H9 (cell line): Measurements from ENCODE around the gene DOCK1. TPM values are rescaled to one million over a fixed set of nuclear protein-coding genes. Genes with fewer than 3 reads are reported as not detected.

Experiments used
- DNase-seq: peaks from one replicate; pipeline ENCODE4 v3.0.0-alpha.2; 2017
- H2AFZ ChIP-seq: one replicate; pipeline ENCODE4 v1.6.1; 2013; ENCODE audit warnings: mild to moderate bottlenecking, low read length, control low read depth, moderate library complexity
- H2AK5ac ChIP-seq: 2 replicates; pipeline ENCODE4 v1.6.1; 2013; ENCODE audit warnings: low read length, control low read depth, mixed read lengths; ENCODE audit not compliant: insufficient read length
- H2BK120ac ChIP-seq: one replicate; pipeline ENCODE4 v1.6.1; 2013; ENCODE audit warnings: low read depth, mild to moderate bottlenecking, low read length, control low read depth, inconsistent platforms; ENCODE audit not compliant: poor library complexity, severe bottlenecking
- H2BK12ac ChIP-seq: 2 replicates; pipeline ENCODE4 v1.6.1; 2013; ENCODE audit warnings: low read length, control low read depth, mixed read lengths, low read depth; ENCODE audit not compliant: insufficient read length
- H2BK15ac ChIP-seq: 2 replicates; pipeline ENCODE4 v1.6.1; 2013; ENCODE audit warnings: low read depth, low read length, control low read depth
- H2BK20ac ChIP-seq: one replicate; pipeline ENCODE4 v1.6.1; 2013; ENCODE audit warnings: low read depth, mild to moderate bottlenecking, low read length, control low read depth, inconsistent platforms; ENCODE audit not compliant: poor library complexity, severe bottlenecking
- H2BK5ac ChIP-seq: 2 replicates; pipeline ENCODE4 v1.6.1; 2013; ENCODE audit warnings: low read length, control low read depth, mixed read lengths; ENCODE audit not compliant: insufficient read length
- H3K14ac ChIP-seq: 2 replicates; pipeline ENCODE4 v1.6.1; 2013; ENCODE audit warnings: low read length, control low read depth; ENCODE audit not compliant: insufficient read depth
- H3K18ac ChIP-seq: 2 replicates; pipeline ENCODE4 v1.6.1; 2013; ENCODE audit warnings: low read depth, mild to moderate bottlenecking, mixed read lengths, low read length, control low read depth; ENCODE audit not compliant: insufficient read length
- H3K23ac ChIP-seq: 2 replicates; pipeline ENCODE4 v1.6.1; 2013; ENCODE audit warnings: low read length, control low read depth, mixed read lengths, low read depth; ENCODE audit not compliant: insufficient read length
- H3K23me2 ChIP-seq: 2 replicates; pipeline ENCODE4 v1.6.1; 2013; ENCODE audit warnings: low read depth, mild to moderate bottlenecking, mixed read lengths, low read length, control low read depth; ENCODE audit not compliant: insufficient read length, poor library complexity, severe bottlenecking
- H3K27ac ChIP-seq: 2 replicates; pipeline ENCODE4 v1.5.1; 2013; ENCODE audit warnings: low read length, control low read depth, mixed read lengths, low read depth; ENCODE audit not compliant: insufficient read length
- H3K27me3 ChIP-seq: 2 replicates; pipeline ENCODE4 v1.6.1; 2013; ENCODE audit warnings: low read length, control low read depth, inconsistent platforms; ENCODE audit not compliant: insufficient read depth
- H3K4ac ChIP-seq: 2 replicates; pipeline ENCODE4 v1.6.1; 2013; ENCODE audit warnings: low read depth, mild to moderate bottlenecking, control low read depth, inconsistent platforms, low read length, moderate library complexity
- H3K4me1 ChIP-seq: 2 replicates; pipeline ENCODE4 v1.6.1; 2013; ENCODE audit warnings: low read length, control low read depth, inconsistent platforms; ENCODE audit not compliant: insufficient read depth
- H3K4me2 ChIP-seq: 2 replicates; pipeline ENCODE4 v1.6.1; 2013; ENCODE audit warnings: low read length, control low read depth, mixed read lengths; ENCODE audit not compliant: insufficient read length, insufficient read depth
- H3K56ac ChIP-seq: 2 replicates; pipeline ENCODE4 v1.6.1; 2013; ENCODE audit warnings: low read depth, mild to moderate bottlenecking, mixed read lengths, low read length, control low read depth; ENCODE audit not compliant: insufficient read length
- H3K79me1 ChIP-seq: 2 replicates; pipeline ENCODE4 v1.6.1; 2013; ENCODE audit warnings: low read depth, mild to moderate bottlenecking, moderate library complexity, low read length, control low read depth, inconsistent platforms; ENCODE audit not compliant: insufficient read depth, poor library complexity, severe bottlenecking
- H3K79me2 ChIP-seq: 2 replicates; pipeline ENCODE4 v1.6.1; 2013; ENCODE audit warnings: low read length, control low read depth, inconsistent platforms; ENCODE audit not compliant: insufficient read depth
- H3K9ac ChIP-seq: 2 replicates; pipeline ENCODE4 v1.6.1; 2013; ENCODE audit warnings: low read length, control low read depth, mixed read lengths; ENCODE audit not compliant: insufficient read length; ENCODE audit errors: extremely low read depth
- H3K9me3 ChIP-seq: one replicate; pipeline ENCODE4 v1.6.1; 2013; ENCODE audit warnings: low read depth, low read length, inconsistent platforms; ENCODE audit not compliant: control insufficient read depth
- H3T11ph ChIP-seq: one replicate; pipeline ENCODE4 v1.6.1; 2013; ENCODE audit warnings: mild to moderate bottlenecking, low read length, control low read depth, inconsistent platforms
- H4K20me1 ChIP-seq: one replicate; pipeline ENCODE4 v1.6.1; 2013; ENCODE audit not compliant: control insufficient read depth, insufficient read length, insufficient read depth
- H4K5ac ChIP-seq: 2 replicates; pipeline ENCODE4 v1.6.1; 2013; ENCODE audit warnings: low read depth, mild to moderate bottlenecking, mixed read lengths, low read length, control low read depth; ENCODE audit not compliant: insufficient read length
- H4K8ac ChIP-seq: replicated peaks from 2 replicates; pipeline ENCODE4 v1.6.1; 2013; ENCODE audit warnings: low read length, control low read depth, mixed read lengths, low read depth; ENCODE audit not compliant: insufficient read length
- H4K91ac ChIP-seq: 2 replicates; pipeline ENCODE4 v1.6.1; 2013; ENCODE audit warnings: low read depth, mild to moderate bottlenecking, moderate library complexity, mixed read lengths, low read length, control low read depth; ENCODE audit not compliant: insufficient read length
- H3K27ac Mint-ChIP-seq, 3 experiments: 2 replicates in 2 of 3; 3 replicates in 1 of 3; pipeline ENCODE4 v1.8.0; 2020 to 2021; ENCODE audit warnings: mixed read lengths in 3 of 3, mild to moderate bottlenecking in 1 of 3, moderate library complexity in 1 of 3
- H3K27me3 Mint-ChIP-seq: 2 replicates; pipeline ENCODE4 v1.8.0; 2021; ENCODE audit warnings: low read depth, mild to moderate bottlenecking, moderate library complexity, mixed read lengths
- H3K36me3 Mint-ChIP-seq, 3 experiments: 2 replicates in 2 of 3; 3 replicates in 1 of 3; pipeline ENCODE4 v1.8.0; 2020 to 2021; ENCODE audit warnings: low read depth in 3 of 3, mixed read lengths in 3 of 3; ENCODE audit not compliant: insufficient read depth in 1 of 3
- H3K4me1 Mint-ChIP-seq, 2 experiments: 2 replicates each; pipeline ENCODE4 v1.8.0; 2020; ENCODE audit warnings: mixed read lengths in 2 of 2
- H3K4me3 Mint-ChIP-seq, 2 experiments: 2 replicates in 1 of 2; 3 replicates in 1 of 2; pipeline ENCODE4 v1.8.0; 2020 to 2021; ENCODE audit warnings: mild to moderate bottlenecking in 2 of 2, mixed read lengths in 2 of 2, moderate library complexity in 1 of 2
- H3K9me3 Mint-ChIP-seq, 2 experiments: 2 replicates in 1 of 2; 3 replicates in 1 of 2; pipeline ENCODE4 v1.8.0; 2020; ENCODE audit warnings: mild to moderate bottlenecking in 2 of 2, mixed read lengths in 2 of 2, moderate library complexity in 1 of 2
- WGBS: extraction: QIAGEN DNeasy Blood & Tissue Kit; methylation state at CpG from one replicate; pipeline ENCODE4 v1.1.7; 2013; ENCODE audit warnings: missing lambda C conversion rate, low lambda C conversion rate, mixed read lengths; ENCODE audit not compliant: insufficient read length; ENCODE audit errors: extremely low coverage; 5-methylcytosine and 5-hydroxymethylcytosine counted together
- total RNA-seq: library from RNA; stranded (reverse); gene quantifications from 2 replicates; pipeline ENCODE4 v1.2.1, GENCODE V29; 2021
- TF ChIP-seq, protein P1 (sequence below): fragments of 200-600 bp; sonication (generic); conservative IDR thresholded peaks from 3 replicates; pipeline ENCODE4 v1.8.0; 2021; ENCODE audit warnings: antibody characterized with exemption, mild to moderate bottlenecking

The DOCK1 gene
- total RNA-seq, 1 experiment from 2014 or later = 57.0 TPM

DNA sequence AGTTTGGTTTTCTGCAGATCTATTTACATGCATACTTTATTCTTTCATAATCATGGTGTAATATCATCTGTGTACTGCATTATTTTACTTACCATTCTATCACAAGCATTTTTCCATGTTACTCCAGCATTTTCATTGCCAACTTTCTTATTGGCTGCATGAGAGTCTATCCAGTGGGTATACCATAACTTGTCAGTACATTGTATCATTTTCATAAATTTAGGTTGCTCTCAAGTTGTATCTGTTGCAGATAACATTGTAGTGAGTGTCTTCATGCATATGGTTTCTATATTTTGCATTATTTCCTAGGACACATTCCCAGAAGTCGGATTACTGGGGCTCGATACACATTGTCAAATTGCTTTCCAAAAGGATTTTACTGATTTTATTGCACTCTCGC, 378.3 kb downstream of the DOCK1 start:
- H2BK20ac ChIP-seq = no peak overlapping the region
- H3K4me2 ChIP-seq = no peak overlapping the region
- Mint-ChIP-seq H3K9me3 (peaks cover 27 to 36% of the 10 kb centered on the region in 2 experiments), H3K27me3 (no peaks in the 10 kb centered on the region; the same call in 1 of the 2 replicates), H3K4me1 (peaks cover 19 to 27% of the 10 kb centered on the region in 2 experiments), H3K4me3 (no peak overlapping the region), H3K36me3 (peaks cover 26 to 35% (median 34%) of the 10 kb centered on the region in 3 experiments), H3K27ac (no peak overlapping the region)
- H3K27ac ChIP-seq = no peak overlapping the region
- no peak overlapping the region for H3K56ac ChIP-seq
- H4K5ac ChIP-seq = no peak overlapping the region
- H3K79me1 ChIP-seq = no peaks in the 10 kb centered on the region
- no peak overlapping the region for H4K8ac ChIP-seq
- H3T11ph ChIP-seq = no peak overlapping the region
- no peaks in the 10 kb centered on the region for H3K9me3 ChIP-seq
- no peak overlapping the region for H4K91ac ChIP-seq
- no peak overlapping the region for H3K18ac ChIP-seq
- no peak overlapping the region for H3K23ac ChIP-seq
- H2AFZ ChIP-seq = no peak overlapping the region
- H3K4me1 ChIP-seq = no peaks in the 10 kb centered on the region; the same call in 1 of the 2 replicates
- H3K23me2 ChIP-seq = no peaks in the 10 kb centered on the region
- no peaks in the 10 kb centered on the region for H3K79me2 ChIP-seq
- H3K27me3 ChIP-seq = no peaks in the 10 kb centered on the region
- WGBS = no CpG with 5 or more reads among the region's 3 CpGs
- no peak overlapping the region for H2AK5ac ChIP-seq
- DNase-seq = no peak
- H2BK5ac ChIP-seq = no peak overlapping the region
- no peaks in the 10 kb centered on the region for H4K20me1 ChIP-seq
- no peak overlapping the region for H3K9ac ChIP-seq
- H2BK15ac ChIP-seq = no peak overlapping the region
- TF ChIP-seq, protein P1, sequence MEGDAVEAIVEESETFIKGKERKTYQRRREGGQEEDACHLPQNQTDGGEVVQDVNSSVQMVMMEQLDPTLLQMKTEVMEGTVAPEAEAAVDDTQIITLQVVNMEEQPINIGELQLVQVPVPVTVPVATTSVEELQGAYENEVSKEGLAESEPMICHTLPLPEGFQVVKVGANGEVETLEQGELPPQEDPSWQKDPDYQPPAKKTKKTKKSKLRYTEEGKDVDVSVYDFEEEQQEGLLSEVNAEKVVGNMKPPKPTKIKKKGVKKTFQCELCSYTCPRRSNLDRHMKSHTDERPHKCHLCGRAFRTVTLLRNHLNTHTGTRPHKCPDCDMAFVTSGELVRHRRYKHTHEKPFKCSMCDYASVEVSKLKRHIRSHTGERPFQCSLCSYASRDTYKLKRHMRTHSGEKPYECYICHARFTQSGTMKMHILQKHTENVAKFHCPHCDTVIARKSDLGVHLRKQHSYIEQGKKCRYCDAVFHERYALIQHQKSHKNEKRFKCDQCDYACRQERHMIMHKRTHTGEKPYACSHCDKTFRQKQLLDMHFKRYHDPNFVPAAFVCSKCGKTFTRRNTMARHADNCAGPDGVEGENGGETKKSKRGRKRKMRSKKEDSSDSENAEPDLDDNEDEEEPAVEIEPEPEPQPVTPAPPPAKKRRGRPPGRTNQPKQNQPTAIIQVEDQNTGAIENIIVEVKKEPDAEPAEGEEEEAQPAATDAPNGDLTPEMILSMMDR = no peak
- no peak overlapping the region for H2BK120ac ChIP-seq
- no peak overlapping the region for H3K4ac ChIP-seq
- no peak overlapping the region for H2BK12ac ChIP-seq
- H3K14ac ChIP-seq = no peak overlapping the region
